Endothelial cell of umbilical vein (primary cell): ENCODE data around the gene KIFC3.
"Not testable (repeated sequence)": the region's sequence is repeated elsewhere in the genome, so short reads cannot be mapped to it uniquely, and the experiment has no call there.

Experiments
- EZH2 ChIP-seq: IDR thresholded peaks from 2 replicates; pipeline ENCODE4 v1.6.1; 2012; ENCODE audit warnings: borderline replicate concordance, low read depth, mild to moderate bottlenecking, moderate library complexity, low read length, inconsistent platforms; ENCODE audit not compliant: severe bottlenecking
- POLR2A ChIP-seq: IDR thresholded peaks from 2 replicates; pipeline ENCODE4 v1.6.1; 2012; ENCODE audit warnings: low read depth, mild to moderate bottlenecking, control low read depth, low read length
- POLR2AphosphoS5 ChIP-seq: IDR thresholded peaks from 2 replicates; pipeline ENCODE4 v1.6.1; 2012; ENCODE audit warnings: low read depth, mild to moderate bottlenecking, control low read depth, low read length, moderate library complexity; ENCODE audit not compliant: insufficient read depth
- TF ChIP-seq, protein P1 (sequence below), 2 donors: IDR thresholded peaks; 1 replicate in 1 of 2; 2 replicates in 1 of 2; pipeline ENCODE4 v1.5.1; 2011; ENCODE audit warnings: low read length in 2 of 2, mild to moderate bottlenecking in 2 of 2, moderate library complexity in 2 of 2, control low read depth in 1 of 2, inconsistent platforms in 1 of 2, low read depth in 1 of 2; ENCODE audit not compliant: insufficient read depth in 1 of 2; ENCODE audit errors: extremely low read depth in 1 of 2

DNA sequence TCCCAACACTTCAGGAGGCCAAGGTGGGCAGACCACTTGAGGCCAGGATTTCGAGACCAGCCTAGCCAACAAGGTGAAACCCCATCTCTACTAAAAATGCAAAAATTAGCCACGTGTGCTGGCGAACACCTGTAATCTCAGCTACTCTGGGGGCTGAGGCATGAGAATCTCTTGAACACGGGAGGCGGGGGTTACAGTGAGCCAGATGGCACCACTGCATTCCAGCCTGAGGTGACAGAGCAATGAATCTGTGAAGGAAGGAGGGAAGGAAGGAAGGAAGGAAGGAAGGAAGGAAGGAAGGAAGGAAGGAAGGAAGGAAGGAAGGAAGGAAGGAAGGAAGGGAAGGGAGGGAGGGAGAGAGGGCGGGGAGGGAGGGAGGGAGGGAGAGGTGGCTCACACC, 44.6 kb upstream of the KIFC3 start:
- not testable (repeated sequence) for TF ChIP-seq POLR2AphosphoS5, EZH2, POLR2A
- TF ChIP-seq, protein P1, sequence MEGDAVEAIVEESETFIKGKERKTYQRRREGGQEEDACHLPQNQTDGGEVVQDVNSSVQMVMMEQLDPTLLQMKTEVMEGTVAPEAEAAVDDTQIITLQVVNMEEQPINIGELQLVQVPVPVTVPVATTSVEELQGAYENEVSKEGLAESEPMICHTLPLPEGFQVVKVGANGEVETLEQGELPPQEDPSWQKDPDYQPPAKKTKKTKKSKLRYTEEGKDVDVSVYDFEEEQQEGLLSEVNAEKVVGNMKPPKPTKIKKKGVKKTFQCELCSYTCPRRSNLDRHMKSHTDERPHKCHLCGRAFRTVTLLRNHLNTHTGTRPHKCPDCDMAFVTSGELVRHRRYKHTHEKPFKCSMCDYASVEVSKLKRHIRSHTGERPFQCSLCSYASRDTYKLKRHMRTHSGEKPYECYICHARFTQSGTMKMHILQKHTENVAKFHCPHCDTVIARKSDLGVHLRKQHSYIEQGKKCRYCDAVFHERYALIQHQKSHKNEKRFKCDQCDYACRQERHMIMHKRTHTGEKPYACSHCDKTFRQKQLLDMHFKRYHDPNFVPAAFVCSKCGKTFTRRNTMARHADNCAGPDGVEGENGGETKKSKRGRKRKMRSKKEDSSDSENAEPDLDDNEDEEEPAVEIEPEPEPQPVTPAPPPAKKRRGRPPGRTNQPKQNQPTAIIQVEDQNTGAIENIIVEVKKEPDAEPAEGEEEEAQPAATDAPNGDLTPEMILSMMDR (IDR thresholded peaks at IDR 0.05; ENCODE audit: extremely low read depth in 1 of 2, insufficient read depth in 1 of 2, low read depth in 1 of 2, low read length in 2 of 2) = not testable (repeated sequence)
